Esophagus mucosa (tissue), 1 donor: ENCODE results near the gene JAZF1. TPM values are rescaled to one million over a fixed set of nuclear protein-coding genes. Genes with fewer than 3 reads are reported as not detected.

Source experiments
- ATAC-seq: fragments of 200-7000 bp; cut with Tn5 transposase; one replicate; pipeline ENCODE4 v1.9.1; 2020
- total RNA-seq: library from RNA; stranded (reverse); gene quantifications from one replicate; pipeline ENCODE4 v1.2.4, GENCODE V29; 2023
- donor health status: DM: yes; HTN: yes; CAD: no.

The JAZF1 gene
- total RNA-seq, 1 donor from 2014 or later, result 3.1 TPM

DNA sequence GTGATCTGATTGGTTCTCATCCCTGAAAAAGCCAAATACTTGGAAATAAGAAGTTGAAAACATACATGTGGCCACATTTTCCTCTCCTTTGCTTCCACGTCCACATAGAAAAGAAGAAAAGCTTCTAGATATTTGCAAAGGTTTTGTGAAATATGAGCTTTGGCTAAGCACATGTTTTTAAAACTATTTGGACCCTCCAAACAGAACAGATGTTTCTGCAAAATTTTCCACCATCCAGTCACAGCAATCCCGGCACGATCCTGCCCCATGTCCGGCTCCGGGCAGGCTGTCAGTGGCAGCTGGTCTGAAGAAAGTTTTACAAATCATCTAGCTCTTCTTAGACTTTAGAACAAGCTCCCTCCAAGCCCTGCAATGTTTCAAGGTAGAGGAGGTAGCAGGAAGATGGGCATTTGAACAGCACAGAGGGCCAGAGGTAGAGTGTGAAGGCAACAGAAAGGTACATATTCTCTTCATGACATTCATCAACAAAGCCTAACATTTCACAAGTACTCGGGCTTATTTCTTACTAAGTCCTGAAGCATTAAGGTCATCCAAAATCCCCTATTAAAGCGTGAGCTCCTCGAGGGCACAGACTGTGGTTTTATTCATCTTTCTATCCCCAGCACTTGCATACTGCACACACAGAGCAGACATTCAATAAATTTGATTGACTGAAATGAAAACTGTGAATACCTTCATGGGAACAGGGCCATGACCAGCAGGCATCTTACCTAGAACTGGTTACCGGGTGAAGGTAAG lies 110.1 kb downstream of the JAZF1 start:
- no peak for ATAC-seq

- ATAC-seq, result no peak
These were observed 110.8 kb downstream of the JAZF1 start for GRCh38 chr7:28069807-28070206.

GRCh38 chr7:28069388-28069787 lies 111.2 kb downstream of the JAZF1 start:
- ATAC-seq, result no peak

DNA sequence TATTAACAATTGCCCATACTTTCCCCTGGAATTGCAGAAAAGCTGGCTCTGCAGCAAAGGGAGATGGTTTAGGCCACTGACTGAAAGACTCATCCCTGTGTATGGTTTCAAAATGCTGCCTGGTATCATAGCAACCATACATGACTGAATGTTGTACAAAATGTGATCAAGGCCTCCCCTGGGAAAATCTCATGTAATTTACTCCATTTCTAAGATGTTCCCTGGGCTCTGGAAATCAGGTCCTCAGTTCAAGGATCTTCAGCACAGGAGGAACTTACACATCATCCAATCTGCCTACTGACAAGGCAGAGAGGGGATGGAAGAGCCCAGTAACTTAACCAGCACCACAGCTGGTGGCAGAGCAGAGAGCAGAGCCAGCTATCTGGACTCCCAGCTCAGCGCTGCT lies 111.8 kb downstream of the JAZF1 start:
- no peak for ATAC-seq

DNA sequence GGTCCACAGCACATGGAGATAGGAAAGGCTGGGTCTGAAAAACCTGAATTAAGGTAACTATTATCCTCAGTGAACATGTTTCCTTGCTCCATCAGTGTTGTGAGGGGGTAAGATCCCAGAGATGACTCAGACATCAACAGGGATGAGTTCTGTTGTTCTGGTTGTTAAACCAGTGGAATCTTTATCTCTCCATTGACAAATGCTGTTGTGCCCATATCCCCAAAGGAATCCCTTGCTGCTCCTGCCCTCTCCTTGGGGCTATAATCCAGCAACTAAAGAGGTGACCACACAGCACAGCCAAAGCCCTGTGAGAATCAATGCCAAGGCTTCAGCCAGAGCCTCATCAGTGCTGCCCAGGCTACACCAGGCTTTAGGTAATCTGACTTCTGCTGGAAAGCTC lies 113.4 kb downstream of the JAZF1 start:
- no peak for ATAC-seq

DNA sequence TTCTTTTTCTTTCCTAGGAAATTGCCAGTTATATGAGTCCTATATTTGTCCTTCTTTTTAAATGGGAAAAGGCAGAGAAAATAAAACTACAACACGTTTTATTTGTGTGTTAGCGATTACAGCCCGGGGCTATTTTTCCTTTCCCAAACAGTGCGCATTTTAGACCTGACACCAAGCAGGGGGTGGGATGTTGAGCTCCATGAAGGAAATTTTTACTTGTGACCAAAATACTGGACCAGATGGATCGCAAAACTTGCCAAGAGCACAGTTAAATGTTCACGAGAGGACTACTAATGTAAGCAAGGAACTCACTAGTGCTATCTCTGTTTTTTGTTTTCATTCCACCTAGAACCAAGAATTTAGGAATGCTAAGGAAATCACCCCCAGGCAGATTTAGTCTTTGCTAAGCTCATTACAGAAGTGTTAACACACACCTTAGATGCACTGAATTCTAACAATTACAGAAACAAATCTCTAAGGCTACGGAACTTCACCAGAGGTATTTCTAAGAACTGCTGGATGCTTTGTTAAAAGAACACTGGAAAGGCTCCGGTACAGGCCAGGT lies 114.8 kb downstream of the JAZF1 start:
- no peak for ATAC-seq

DNA sequence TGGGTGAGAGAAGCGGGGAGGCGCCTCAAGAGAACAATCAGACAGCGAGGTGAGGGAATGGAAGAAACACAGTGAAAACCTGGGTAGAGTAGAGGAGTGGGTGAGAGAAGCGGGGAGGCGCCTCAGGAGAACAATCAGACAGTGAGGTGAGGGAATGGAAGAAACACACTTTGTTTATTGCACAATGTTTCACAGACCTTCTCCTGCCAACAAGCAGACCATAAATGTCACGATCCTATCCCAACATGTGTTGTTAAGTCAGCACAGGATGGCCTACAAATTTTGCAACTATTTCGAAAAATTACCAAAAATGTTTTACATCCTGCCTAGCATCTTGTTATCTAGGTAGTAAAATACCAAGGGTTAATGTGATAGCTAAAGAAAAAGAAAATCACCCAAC lies 115.3 kb downstream of the JAZF1 start:
- ATAC-seq, result no peak

- ATAC-seq, result no peak
These were observed 116.2 kb downstream of the JAZF1 start for GRCh38 chr7:28064437-28064836.

DNA sequence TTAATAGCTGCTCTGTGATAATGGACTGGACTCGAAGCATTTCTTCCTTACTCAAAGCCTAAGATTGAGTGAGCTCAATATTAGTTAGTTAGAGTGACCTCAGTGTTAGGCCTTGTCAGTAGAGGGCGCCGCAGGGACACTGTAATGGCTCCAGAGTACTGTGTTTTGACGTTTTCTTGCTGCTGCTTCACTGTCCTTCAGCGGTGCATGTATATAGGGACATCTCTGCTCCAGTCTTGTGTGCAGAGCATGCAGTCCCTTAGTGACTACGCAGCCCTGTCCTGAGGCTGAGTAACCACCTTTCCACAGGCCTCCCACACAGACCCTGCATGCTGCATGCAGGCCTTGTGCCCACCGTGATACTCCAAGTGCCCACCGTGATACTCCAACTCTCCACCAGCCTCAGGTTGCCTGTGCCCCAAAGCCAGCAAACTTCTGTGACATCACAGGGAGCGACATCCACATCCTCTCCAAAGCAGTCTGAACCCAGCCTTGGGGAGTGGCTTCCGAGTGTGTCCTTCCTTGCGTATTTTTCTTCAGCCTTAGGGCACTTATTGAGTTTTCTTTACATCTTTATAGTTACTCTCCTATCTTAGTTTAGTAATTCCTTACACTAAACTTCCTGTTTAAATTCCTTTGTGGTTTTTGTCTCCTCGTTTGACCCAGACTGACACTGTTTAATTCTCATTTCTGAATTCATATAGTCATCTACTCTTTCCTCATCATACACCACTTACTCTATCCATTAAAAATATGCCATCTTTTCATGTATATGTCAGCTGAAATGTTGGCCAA lies 118.2 kb downstream of the JAZF1 start:
- ATAC-seq, result peak; percentile 71

DNA sequence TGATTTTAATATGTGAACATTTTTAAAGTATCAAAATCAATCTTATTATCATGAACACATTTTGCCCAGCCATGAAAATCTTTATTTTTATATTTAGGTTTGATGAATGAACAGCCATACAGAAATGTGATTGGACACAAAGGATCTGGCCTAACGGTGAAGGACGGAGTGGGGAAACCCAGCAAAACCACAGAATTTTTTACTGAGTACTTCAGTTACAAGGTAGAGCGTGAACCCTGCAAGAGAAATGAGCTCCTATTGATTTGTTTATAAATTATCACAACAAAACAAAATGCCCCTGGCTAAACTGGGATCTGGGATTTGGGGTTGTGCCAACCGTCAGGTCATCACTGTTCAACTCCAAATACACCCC lies 118.8 kb downstream of the JAZF1 start:
- no peak for ATAC-seq

GRCh38 chr7:28060371-28060950 lies 120.1 kb downstream of the JAZF1 start:
- no peak for ATAC-seq

GRCh38 chr7:28055161-28055544 lies 125.4 kb downstream of the JAZF1 start:
- no peak for ATAC-seq

DNA sequence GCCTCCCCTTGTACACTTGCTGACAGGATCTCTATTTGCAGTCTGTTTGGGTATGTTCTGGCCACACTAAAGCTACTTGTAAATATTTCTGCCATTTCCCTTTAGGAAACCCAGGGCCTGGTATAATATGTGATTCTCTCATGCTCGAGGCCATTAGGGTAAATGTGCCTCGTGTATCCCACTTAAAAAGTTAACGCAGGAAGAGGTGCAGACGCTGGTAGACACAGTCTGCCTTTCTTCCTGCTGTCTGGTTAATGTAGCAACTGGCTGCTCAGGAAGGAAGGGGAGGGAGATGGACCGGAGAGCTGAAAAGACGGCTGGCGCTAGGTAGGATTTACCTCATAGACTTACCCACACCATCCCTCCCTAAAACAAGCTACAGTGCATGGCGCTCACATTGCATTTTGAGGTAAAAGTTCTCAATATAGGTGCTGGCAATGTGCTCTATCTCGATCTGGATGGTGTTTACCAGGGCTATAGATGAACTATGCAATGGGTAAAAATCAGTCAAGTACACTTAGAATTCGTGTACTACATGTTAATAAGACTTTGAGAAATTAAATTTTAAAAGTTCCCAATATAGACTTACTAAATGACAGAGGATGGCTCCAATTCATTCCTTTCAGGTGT lies 125.9 kb downstream of the JAZF1 start:
- no peak for ATAC-seq

DNA sequence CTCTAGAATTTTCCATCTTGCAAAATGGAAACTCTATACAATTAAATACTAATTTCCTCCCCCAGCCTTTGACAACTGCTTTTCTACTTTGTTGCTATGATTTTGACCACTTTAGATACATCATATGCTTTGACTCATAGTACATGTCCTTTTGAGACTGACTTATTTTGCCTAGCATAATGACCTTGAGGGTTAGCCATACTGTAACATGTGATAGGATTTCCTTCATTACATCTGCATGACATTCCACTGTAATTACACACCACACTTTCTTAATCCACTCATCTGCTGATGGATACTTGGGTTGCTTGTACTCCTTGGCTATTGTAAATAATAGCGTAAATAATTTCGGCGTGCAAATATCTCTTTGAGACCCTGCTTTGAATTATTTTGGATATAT lies 127.7 kb downstream of the JAZF1 start:
- no peak for ATAC-seq

- no peak for ATAC-seq
These were observed 131.9 kb downstream of the JAZF1 start for GRCh38 chr7:28048694-28049093.

DNA sequence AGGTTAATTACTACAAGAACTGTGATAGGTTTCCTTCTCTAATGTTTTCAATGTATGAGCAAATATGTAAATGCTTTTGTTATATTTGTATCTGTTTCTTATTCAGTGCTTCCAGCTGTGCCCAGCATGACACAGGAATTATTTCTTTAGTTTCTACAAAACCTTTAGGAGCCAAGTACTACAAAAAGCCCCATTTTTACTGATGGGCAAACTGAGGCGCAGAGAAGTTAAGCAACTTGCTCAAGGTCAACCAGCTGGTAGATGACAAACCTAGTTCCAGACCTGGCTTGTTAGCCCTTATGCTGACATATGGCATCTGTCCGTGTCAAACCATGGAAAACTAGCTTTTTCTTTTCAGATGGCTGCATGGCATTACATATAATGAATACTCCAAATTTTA lies 134.6 kb downstream of the JAZF1 start:
- ATAC-seq, result no peak

DNA sequence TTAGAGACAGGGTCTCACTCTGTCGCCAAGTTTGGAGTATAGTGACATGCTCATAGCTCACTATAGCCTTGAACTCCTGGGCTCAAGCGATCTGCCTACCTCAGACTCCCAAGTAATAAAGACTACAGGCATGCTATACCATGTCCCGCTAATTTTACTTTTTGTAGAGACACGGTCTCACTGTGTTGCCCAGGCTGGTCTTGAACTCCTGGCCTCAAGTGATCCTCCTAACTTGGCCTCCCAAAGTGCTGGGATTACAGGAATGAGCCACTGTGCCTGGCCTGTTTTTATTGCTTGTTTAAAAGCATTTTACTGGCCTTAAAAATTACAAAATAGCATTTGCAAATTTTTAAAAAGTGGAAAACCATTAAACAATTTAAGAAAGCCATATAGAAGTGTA lies 135.0 kb downstream of the JAZF1 start:
- no peak for ATAC-seq

- no peak for ATAC-seq
These were observed 135.8 kb downstream of the JAZF1 start for GRCh38 chr7:28044825-28045224.

DNA sequence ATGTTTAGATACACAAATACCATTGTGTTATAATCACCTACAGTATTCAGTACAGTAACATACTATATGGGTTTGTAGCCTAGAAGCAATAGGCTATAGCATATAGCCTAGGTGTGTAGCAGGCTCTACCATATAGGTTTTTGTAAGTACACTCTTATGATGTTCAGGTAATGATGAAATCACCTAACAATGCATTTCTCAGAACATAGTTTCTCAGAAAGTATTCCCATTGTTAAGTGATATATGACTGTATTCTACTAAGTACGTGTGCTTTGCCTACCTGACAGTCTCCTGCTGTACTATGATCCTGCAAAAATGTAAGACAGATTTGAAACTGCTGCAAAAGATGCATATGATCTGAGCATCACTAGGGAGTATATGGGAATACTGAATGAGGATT lies 137.9 kb downstream of the JAZF1 start:
- ATAC-seq, result no peak

- ATAC-seq, result no peak
These were observed 138.9 kb downstream of the JAZF1 start for GRCh38 chr7:28041508-28042314.

DNA sequence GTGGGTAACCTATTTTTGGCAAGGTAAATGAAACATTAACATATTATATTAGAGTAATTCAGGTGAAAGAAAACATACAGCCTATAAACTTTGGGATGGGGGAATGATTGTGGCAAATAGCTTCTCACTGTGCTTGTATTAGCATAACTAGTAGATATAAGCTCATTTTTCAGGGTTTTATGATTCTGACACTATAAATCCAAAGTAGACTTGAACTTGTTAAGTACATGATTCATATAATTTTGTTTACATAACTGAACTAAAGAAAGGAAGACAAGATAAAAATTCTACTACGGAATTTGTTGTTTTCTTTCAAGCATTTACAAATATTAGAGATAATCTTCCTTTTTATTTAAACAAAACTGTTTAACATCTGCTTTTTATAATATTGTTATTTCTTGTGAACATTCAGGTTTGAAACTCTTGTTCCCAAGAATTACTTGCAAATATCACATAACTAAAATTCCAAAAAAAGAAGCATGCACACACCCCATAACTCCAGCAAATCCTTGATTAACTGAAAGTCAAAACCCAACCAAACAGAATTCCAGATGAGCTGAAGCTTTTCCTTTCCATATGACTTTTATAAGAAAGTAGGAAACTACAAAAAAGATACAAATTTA lies 142.3 kb downstream of the JAZF1 start:
- ATAC-seq, result no peak
